Tibial nerve (tissue), 4 donors: ENCODE data around the gene PCED1B. TPM values are rescaled to one million over a fixed set of nuclear protein-coding genes. Genes with fewer than 3 reads are reported as not detected.

Experiments
- DNase-seq, 2 donors: peaks; one replicate each; pipeline ENCODE4 v3.0.0-alpha.2; 2019; ENCODE audit warnings: low spot score in 2 of 2
- H3K27ac ChIP-seq, 4 donors: fragments of 200-600 bp; sonication (generic) in 3 of 4; one replicate each; pipeline ENCODE4 v1.5.1; 2017 to 2019; ENCODE audit warnings: mild to moderate bottlenecking in 1 of 4
- H3K27me3 ChIP-seq, 2 donors: fragments of 200-600 bp; sonication (generic) in 1 of 2; one replicate each; pipeline versions ENCODE4 v1.5.1 to v1.6.0; 2017 to 2019
- H3K36me3 ChIP-seq, 3 donors: fragments of 200-600 bp; sonication (generic); one replicate each; pipeline ENCODE4 v1.5.1; 2018 to 2019
- H3K4me1 ChIP-seq, 4 donors: fragments of 200-600 bp; sonication (generic) in 3 of 4; one replicate each; pipeline ENCODE4 v1.5.1; 2017 to 2019
- H3K4me3 ChIP-seq, 4 donors: fragments of 200-600 bp; sonication (generic) in 3 of 4; one replicate each; pipeline ENCODE4 v1.5.1; 2017 to 2019; ENCODE audit warnings: mild to moderate bottlenecking in 1 of 4, moderate library complexity in 1 of 4
- H3K9me3 ChIP-seq, 4 donors: fragments of 200-600 bp; sonication (generic) in 3 of 4; one replicate each; pipeline ENCODE4 v1.5.1; 2017 to 2019
- EP300 ChIP-seq, 2 donors: sonication (generic); formaldehyde crosslinking; IDR thresholded peaks; one replicate each; pipeline ENCODE4 v1.6.1; 2017; ENCODE audit warnings: antibody characterized with exemption in 2 of 2, mild to moderate bottlenecking in 1 of 2
- POLR2A ChIP-seq, 2 donors: fragments of 450-650 bp; IDR thresholded peaks; one replicate each; pipeline ENCODE4 v1.6.1; 2017; ENCODE audit warnings: antibody characterized with exemption in 2 of 2, mild to moderate bottlenecking in 2 of 2, moderate library complexity in 2 of 2
- WGBS, 2 donors: methylation state at CpG; one replicate each; pipeline ENCODE4 v1.1.5; 2018; 5-methylcytosine and 5-hydroxymethylcytosine counted together
- total RNA-seq, 4 donors: library from RNA; depleted of rRNA; stranded (reverse); fragments of >200 nt; gene quantifications; one replicate each; pipeline ENCODE4 v1.1.0, GENCODE V29; 2016
- TF ChIP-seq, protein P1 (sequence below), 5 experiments: fragments of 200-600 bp in 3 of 5; fragments of 450-650 bp in 2 of 5; sonication (generic) in 3 of 5; IDR thresholded peaks; one replicate each; pipeline ENCODE4 v1.5.1; 2016 to 2019; ENCODE audit warnings: antibody characterized with exemption in 5 of 5, mild to moderate bottlenecking in 3 of 5, moderate library complexity in 2 of 5

PCED1B gene
- total RNA-seq, 4 donors from 2014 or later: 0.90 to 2.9 (median 2.2) TPM; not detected in 1

DNA sequence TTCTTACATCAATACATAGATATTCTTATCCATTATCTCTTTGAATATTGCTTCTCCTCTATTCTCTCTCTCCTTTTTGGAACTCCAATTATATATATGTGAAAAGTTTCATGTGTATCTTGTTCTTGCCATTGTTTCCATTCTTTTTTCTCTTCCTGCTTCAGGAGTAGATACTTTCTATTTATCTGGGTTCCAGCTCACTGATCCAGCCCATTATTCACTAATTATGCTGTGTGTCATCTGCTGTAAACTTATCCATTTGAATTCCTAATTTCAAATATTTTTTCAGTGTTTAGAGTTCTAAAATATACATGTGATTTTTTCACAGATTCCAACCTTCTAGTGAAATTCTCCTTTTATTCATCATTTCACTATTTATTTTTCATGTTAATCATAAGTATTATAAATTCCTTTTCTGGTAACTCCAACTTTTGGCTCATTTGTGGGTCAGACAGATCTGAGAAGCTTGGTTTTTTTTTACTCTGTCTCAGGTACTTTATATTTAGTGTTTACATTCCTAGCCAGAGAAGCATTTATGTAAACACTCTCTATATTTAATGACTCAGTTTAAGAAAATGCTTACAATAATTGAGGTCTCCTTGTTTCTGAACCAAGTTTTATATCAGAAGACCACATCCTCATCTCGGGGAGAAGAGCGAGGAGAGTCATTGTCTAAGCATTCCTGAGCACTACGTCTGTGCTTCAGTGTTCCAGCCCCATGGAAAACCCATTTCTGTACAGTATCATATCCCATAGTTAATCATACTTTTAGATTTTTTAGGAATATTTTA, 16.2 kb downstream of the PCED1B start:
- WGBS, 2 donors: 73 to 89% methylated on average over 3 of the region's 3 CpGs

DNA sequence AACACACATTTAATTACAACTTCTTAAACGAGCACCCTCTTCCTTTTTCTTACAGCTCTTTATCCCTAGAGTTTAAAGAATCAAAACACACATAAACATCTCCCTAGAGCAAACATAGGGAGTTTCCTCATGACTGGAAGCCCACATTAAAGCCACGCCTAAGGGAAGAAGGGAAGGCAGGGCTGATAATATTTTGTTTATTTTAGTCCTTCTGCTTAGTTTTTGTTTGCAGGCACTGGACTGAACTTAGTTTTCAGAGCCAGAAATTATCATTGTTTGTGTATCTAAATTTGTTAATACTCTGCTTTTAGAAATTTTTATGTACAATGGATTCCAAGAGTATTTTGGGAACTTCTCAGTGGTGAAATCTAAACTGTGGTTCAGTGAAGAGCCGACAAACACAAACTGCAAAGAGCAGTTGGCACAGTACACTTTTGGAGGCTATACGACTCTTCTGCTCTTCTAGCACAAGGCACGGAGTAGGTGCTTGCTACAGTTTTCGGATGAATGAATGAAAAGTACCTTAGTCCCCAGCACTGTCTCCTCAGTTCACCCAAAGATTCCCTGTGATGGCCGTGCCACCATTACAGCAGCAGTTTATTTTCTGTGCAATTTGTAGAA, 18.0 kb downstream of the PCED1B start:
- TF ChIP-seq, protein P1, sequence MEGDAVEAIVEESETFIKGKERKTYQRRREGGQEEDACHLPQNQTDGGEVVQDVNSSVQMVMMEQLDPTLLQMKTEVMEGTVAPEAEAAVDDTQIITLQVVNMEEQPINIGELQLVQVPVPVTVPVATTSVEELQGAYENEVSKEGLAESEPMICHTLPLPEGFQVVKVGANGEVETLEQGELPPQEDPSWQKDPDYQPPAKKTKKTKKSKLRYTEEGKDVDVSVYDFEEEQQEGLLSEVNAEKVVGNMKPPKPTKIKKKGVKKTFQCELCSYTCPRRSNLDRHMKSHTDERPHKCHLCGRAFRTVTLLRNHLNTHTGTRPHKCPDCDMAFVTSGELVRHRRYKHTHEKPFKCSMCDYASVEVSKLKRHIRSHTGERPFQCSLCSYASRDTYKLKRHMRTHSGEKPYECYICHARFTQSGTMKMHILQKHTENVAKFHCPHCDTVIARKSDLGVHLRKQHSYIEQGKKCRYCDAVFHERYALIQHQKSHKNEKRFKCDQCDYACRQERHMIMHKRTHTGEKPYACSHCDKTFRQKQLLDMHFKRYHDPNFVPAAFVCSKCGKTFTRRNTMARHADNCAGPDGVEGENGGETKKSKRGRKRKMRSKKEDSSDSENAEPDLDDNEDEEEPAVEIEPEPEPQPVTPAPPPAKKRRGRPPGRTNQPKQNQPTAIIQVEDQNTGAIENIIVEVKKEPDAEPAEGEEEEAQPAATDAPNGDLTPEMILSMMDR (IDR thresholded peaks at IDR 0.05): no peak
- no peak for TF ChIP-seq POLR2A (IDR thresholded peaks at IDR 0.05)
- TF ChIP-seq EP300 (IDR thresholded peaks at IDR 0.05): no peak
- 64 to 66% methylated on average over 7 of the region's 7 CpGs for WGBS, 2 donors
- Histone ChIP-seq H3K36me3 (no peaks in the 10 kb centered on the region), H3K27ac (no peak overlapping the region), H3K9me3 (no peaks in the 10 kb centered on the region), H3K4me3 (no peak overlapping the region), H3K27me3 (no peaks in the 10 kb centered on the region), H3K4me1 (peaks cover 0 to 6% (median 0%) of the 10 kb centered on the region in 4 donors)
- DNase-seq: no peak

More for the DNA sequence above, 16.2 kb downstream of the PCED1B start:
- H3K4me3 ChIP-seq: no peak overlapping the region
- TF ChIP-seq, protein P1 (IDR thresholded peaks at IDR 0.05): no peak
- TF ChIP-seq EP300 (IDR thresholded peaks at IDR 0.05) (no peak), POLR2A (IDR thresholded peaks at IDR 0.05) (no peak)
- H3K4me1 ChIP-seq: peaks cover 0 to 6% (median 0%) of the 10 kb centered on the region in 4 donors
- H3K9me3 ChIP-seq: no peaks in the 10 kb centered on the region
- DNase-seq: no peak
- H3K27me3 ChIP-seq: no peaks in the 10 kb centered on the region
- no peak overlapping the region for H3K27ac ChIP-seq
- no peaks in the 10 kb centered on the region for H3K36me3 ChIP-seq

DNA sequence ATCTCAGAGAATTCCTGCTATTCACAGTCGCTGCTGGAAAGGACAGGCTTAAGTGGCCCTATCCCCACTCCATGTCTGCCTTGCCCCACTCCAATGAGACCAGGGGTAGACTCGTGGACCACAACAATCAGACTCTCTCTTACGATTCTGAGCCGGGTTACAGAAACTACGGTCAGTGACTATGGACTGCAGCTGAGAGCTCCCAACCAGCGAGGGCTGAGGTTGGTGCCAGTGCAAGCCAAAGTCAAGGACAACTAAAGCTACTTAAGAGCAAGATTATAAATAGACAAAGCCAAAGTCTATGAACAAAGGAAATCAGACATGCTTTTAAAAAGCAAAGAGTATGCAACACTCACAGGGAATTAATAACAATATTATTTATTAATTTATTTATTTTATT, 18.7 kb downstream of the PCED1B start:
- Histone ChIP-seq H3K4me3 (no peak overlapping the region), H3K27ac (no peak overlapping the region), H3K27me3 (no peaks in the 10 kb centered on the region), H3K9me3 (no peaks in the 10 kb centered on the region), H3K36me3 (no peaks in the 10 kb centered on the region), H3K4me1 (peaks cover 0 to 6% (median 0%) of the 10 kb centered on the region in 4 donors)
- TF ChIP-seq POLR2A (IDR thresholded peaks at IDR 0.05) (no peak), EP300 (IDR thresholded peaks at IDR 0.05) (no peak)
- 79 to 85% methylated on average over 6 of the region's 6 CpGs for WGBS, 2 donors
- no peak for DNase-seq

DNA sequence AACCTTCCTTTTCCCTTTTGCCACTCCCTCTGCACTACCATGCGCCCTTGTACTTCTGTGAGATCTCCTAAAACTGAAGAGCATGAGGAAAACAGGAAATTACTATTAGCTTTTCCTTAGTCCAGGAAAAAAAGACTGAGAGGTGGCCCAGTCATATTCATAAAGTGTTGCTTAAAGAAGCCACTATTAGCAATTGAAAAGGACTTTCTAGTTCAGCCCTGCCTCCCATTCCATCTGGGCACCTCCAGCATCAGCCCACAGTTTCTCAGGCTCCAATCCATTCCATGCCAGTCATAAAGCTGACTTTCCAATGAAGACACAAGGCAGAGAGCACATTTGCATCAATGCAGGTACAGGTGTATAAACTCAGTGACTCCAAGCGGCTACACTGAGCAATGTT, 20.2 kb downstream of the PCED1B start:
- no peak for DNase-seq
- 46 to 72% methylated on average over 2 of the region's 2 CpGs for WGBS, 2 donors
- Histone ChIP-seq H3K4me3 (no peak overlapping the region), H3K27me3 (no peaks in the 10 kb centered on the region), H3K4me1 (peaks cover 0 to 6% (median 0%) of the 10 kb centered on the region in 4 donors), H3K9me3 (no peaks in the 10 kb centered on the region), H3K36me3 (no peaks in the 10 kb centered on the region), H3K27ac (no peak overlapping the region)
- TF ChIP-seq, protein P1 (IDR thresholded peaks at IDR 0.05): no peak
- TF ChIP-seq EP300 (IDR thresholded peaks at IDR 0.05) (no peak), POLR2A (IDR thresholded peaks at IDR 0.05) (no peak)

DNA sequence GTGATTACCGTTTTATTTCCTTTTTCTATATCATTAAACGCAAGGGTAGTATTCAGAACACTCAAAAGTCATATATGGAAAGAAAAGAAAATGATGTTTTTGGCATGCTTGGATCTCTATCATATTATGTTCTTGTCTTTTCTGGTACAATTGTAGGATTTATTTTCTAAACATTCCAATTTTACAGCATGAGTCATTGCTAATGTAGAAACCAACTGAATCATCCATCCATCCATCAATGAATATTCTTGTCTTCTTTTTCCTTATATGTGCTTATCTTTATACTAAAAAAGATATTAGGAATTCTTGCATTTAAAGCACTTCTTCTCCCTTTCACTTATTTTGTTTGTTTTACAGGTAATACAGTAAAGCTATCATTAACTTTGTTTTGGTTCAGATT, 20.7 kb downstream of the PCED1B start:
- DNase-seq: no peak
- H3K4me3 ChIP-seq: no peak overlapping the region
- H3K4me1 ChIP-seq: peaks cover 0 to 6% (median 0%) of the 10 kb centered on the region in 4 donors
- TF ChIP-seq, protein P1 (IDR thresholded peaks at IDR 0.05): no peak
- no peaks in the 10 kb centered on the region for H3K36me3 ChIP-seq
- H3K9me3 ChIP-seq: no peaks in the 10 kb centered on the region
- 84 to 85% methylated on average over 2 of the region's 2 CpGs for WGBS, 2 donors
- H3K27ac ChIP-seq: no peak overlapping the region
- no peaks in the 10 kb centered on the region for H3K27me3 ChIP-seq
